ENCODE measurements around the gene CA9.

The CA9 gene

DNA sequence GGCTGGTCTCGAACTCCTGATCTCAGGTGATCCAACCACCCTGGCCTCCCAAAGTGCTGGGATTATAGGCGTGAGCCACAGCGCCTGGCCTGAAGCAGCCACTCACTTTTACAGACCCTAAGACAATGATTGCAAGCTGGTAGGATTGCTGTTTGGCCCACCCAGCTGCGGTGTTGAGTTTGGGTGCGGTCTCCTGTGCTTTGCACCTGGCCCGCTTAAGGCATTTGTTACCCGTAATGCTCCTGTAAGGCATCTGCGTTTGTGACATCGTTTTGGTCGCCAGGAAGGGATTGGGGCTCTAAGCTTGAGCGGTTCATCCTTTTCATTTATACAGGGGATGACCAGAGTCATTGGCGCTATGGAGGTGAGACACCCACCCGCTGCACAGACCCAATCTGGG lies 1.5 kb downstream of the CA9 start:
- DNase-seq (ENCODE audit: low read depth in 2 of 2, low spot score in 1 of 2): no peak

GRCh38 chr9:35675732-35676392 lies 2.1 kb downstream of the CA9 start:
- DNase-seq (ENCODE audit: low read depth in 2 of 2, low spot score in 1 of 2): no peak

GRCh38 chr9:35679091-35679490 lies 5.4 kb downstream of the CA9 start:
- no peak for DNase-seq (ENCODE audit: low read depth in 2 of 2, low spot score in 1 of 2)

DNA sequence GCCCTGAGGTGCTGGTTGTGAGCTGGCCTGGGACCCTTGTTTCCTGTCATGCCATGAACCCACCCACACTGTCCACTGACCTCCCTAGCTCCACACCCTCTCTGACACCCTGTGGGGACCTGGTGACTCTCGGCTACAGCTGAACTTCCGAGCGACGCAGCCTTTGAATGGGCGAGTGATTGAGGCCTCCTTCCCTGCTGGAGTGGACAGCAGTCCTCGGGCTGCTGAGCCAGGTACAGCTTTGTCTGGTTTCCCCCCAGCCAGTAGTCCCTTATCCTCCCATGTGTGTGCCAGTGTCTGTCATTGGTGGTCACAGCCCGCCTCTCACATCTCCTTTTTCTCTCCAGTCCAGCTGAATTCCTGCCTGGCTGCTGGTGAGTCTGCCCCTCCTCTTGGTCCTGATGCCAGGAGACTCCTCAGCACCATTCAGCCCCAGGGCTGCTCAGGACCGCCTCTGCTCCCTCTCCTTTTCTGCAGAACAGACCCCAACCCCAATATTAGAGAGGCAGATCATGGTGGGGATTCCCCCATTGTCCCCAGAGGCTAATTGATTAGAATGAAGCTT lies 6.1 kb downstream of the CA9 start:
- DNase-seq (ENCODE audit: low read depth in 2 of 2, low spot score in 1 of 2): no peak

- DNase-seq (ENCODE audit: low read depth in 2 of 2, low spot score in 1 of 2): no peak
Observed at GRCh38 chr9:35680331-35681105, 6.8 kb downstream of the CA9 start.

GRCh38 chr9:35681341-35682002 lies 7.7 kb downstream of the CA9 start:
- no peak for DNase-seq (ENCODE audit: low read depth in 2 of 2, low spot score in 1 of 2)

GRCh38 chr9:35682051-35682450 lies 8.3 kb downstream of the CA9 start:
- no peak for DNase-seq (ENCODE audit: low read depth in 2 of 2, low spot score in 1 of 2)

DNA sequence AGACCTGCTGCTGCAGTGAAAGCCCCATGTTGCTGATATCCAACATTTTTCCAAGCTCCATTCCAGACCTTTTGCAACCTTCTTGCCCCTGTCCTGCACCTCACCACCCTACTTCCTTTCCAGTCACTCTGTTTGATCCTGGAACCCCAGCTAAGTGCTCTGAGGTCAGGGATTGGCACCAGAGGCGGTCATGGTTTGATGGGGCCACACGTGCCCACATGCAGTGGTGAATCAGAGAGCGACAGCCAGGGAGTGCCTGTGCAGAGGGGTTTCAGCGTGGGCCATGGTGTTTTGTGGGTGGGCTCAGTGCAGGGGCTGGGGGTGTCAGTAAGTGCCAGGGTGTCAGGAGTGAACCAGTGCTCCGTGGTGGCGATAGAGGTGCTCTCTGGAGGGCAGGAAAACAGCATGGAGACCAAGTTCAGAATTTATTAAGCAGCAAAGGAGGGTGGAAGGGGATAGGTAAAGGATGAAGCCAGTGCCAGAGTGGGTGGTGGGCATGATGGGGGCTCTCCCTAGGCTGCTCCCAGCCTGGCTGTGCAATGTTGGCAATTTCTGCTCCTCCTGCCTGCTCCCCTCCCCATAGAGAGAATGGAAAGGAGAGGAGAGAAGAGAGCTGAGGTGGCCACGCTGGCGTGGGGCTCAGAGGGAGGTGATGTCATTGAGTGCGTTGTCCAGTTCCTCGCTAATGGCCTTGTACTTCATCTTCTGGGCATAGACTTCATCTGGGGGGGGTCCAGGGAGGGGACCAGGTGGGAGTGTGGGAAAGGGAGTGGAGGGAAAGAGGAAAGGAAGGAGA lies 9.0 kb downstream of the CA9 start:
- DNase-seq (ENCODE audit: low read depth in 2 of 2, low spot score in 1 of 2): no peak

- no peak for DNase-seq (ENCODE audit: low read depth in 2 of 2, low spot score in 1 of 2)
Observed at GRCh38 chr9:35683323-35683722, 9.6 kb downstream of the CA9 start.

DNA sequence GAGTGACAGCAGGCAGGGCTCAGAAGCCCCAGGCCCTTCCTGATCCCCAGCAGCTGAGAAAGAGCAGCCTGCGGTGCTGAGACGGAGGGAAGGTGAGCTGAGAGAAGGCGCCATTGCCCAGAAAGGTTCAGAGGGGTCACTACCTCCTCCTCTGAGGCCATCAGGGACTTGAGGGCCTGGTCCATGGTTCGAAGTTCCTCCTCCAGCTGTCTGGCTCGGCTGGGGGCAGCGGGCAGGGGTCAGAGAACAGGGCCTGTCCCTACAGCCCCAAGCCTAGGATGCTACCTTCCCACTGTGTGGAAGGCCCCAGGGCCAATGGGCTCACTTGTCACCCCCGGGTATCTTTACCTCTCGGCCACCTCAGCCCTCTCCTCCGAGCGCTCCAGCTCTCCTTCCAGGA lies 11.2 kb downstream of the CA9 start:
- DNase-seq (ENCODE audit: low read depth in 2 of 2, low spot score in 1 of 2): no peak

GRCh38 chr9:35685506-35685905 lies 11.8 kb downstream of the CA9 start:
- DNase-seq (ENCODE audit: low read depth in 2 of 2, low spot score in 1 of 2): no peak

DNA sequence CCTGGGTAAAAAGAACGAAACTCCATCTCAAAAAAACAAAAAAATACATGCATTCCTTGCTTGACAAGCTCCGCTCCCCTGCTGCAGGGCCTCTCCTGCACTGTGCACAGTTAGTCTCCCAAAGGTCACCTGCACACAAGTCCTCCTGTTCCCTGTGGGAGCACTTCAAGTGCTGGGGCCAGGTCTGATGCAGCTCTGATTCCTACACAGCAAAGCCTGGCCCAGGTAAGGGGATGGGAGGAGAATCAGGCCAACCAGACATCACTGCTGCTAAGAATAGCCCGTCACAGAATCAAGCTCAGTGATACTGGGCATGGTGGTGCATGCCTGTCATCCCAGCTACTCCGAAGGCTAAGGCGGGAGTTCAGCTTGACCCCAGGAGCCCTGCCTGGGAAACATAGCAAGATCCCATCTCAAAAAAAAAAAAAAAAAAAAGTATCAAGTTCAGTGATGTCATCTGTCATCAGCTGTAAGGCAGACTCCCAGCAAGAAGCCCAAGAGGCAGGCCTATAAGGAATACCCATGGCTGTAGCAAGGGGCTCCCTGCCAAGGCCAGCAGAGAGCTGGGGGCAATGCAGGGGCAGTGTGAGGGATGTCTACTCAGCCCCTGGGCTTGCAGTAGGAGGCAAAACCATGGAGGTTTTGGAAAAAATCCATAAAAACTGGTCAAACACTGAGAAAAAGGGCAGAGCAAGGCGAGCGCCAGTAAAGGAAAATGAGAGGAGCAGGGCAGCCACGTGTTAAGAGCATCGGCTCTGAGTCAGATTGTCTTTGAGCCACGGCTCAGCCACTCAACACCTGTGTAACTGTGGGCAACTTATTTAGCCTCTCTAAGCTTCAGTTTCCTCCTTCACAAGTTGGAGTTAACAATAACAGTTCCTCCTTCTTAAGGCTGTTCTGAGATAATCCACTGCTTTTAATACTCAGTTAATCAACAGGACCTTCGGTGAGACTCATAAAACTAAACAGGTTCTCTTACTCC lies 12.8 kb downstream of the CA9 start:
- no peak for DNase-seq (ENCODE audit: low read depth in 2 of 2, low spot score in 1 of 2)

DNA sequence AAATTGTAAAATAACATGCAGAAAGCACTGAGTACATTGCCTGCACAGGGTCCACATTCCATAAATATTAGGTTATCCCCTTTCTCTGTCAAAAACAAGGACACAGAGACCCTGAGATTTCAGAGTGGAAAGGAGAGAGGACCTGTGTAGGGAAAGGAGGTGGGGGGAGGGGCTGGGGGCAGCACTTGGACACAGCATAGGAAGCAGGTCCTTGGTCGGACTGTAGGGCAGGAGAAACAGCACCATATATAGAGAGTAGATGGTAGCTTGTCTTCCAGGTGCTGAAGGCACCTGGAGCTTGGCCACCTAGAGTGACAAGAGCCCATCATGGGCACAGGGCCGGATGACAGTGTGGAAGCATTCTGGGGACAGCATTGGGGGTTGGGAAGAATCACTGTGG lies 13.6 kb downstream of the CA9 start:
- DNase-seq (ENCODE audit: low read depth in 2 of 2, low spot score in 1 of 2): no peak

DNA sequence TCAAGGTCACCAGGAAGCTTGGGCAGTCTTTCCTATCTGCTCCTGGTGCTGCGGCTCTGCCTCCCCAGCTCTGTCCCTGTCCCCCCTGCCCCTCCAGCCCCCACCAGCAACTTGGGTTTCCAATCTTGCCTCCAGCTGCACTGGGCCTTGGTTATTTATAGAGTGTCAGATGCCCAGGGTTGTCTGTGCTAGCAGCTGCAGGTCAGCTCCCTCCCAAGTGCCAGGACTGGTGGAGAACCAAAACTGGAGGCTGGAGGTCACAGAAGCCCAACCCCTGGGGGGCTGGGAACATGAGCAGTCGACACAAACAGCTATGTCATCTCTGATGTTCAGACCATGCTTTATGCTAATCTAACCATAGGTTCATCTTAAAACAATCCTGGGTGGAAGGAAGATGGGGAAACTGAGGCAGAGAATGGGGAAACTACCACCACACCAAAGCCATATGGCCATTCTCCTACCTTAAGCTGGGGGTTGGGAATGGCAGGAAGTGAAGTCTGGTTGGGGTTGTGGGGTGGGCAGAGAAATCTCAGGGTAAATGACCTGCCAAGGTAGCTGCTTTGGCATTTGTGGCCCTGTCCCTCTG lies 14.3 kb downstream of the CA9 start:
- no peak for DNase-seq (ENCODE audit: low read depth in 2 of 2, low spot score in 1 of 2)

- DNase-seq (ENCODE audit: low read depth in 2 of 2, low spot score in 1 of 2): no peak
Observed at GRCh38 chr9:35688558-35689541, 15.1 kb downstream of the CA9 start.

- no peak for DNase-seq (ENCODE audit: low read depth in 2 of 2, low spot score in 1 of 2)
Observed at GRCh38 chr9:35689542-35690293, 16.0 kb downstream of the CA9 start, which contains the start of gene TPM2. Gene TPM2, minus strand, starts transcription at chr9:35689925. Its CDS starts 108 bp downstream, at chr9:35689817.

DNA sequence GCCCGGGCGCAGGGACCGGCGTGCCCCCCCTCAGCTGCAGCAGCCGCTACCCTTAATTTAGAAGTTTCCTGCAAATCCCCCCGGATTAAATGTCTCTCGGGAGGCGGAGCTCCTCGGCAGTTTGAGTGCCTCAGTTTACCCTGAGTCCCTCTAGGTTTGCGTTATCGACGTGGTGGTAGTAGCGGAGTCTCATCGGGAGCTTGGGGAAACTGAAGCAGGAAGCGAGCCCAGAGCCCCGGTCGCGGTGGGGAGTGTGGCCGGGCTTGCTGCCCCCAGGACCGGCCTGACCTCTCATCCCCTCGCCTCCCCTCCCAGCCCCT lies 16.5 kb downstream of the CA9 start:
- no peak for DNase-seq (ENCODE audit: low read depth in 2 of 2, low spot score in 1 of 2)

Measured in stimulated activated CD8-positive, alpha-beta memory T cell treated with anti-CD3 and anti-CD28 coated beads, Interleukin-4, amount 100 ng/mL, for 4 hours (primary cell).